ENCODE results near the gene STRN3.

DNA sequence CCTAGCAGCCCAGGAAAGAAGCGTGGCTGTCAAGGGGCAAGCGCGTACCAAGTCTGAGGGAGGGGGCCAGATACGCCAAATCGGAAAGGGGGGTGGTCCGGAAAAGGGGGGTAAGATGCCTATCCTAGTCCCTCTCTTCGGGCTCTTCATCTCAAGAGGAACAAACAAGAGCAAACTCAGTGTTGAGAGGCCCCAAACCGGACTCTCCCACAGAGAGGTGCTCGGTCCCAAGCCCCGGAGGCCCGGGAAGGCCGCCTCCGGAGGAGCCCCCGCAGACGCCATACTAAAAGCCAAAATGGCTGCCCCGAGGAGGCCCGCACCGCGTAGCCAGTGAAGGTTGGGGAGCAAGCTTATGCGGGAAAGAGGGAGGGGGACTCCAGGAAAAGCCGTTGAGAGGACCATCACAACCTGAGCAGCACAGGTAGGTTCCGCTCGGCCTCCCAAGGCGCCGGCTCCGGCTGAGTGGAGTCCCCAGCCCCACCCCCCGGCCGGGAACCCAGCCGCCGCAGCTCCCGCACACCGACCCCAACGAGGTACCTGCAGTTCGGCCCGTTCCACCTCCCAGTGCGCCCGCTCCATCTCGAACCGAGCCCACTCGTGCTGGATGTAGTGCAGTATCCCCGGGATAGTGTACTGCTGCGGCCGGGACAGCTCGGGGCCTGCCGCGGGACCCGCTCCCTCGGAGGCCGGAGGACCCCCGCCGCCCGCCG, 657 bp downstream of the STRN3 start, which contains the start of gene AP4S1:
- TF ChIP-seq POLR2A (IDR thresholded peaks at IDR 0.05; ENCODE audit: low read length), result peak; percentile 47
- no peak for TF ChIP-seq GATA1 (IDR thresholded peaks at IDR 0.05; ENCODE audit: low read depth, low read length)

Data from erythroblast (primary cell).